HG03460 (cell line): Measurements from ENCODE around the gene KLHL18.
"Not testable (repeated sequence)": the region's sequence is repeated elsewhere in the genome, so short reads cannot be mapped to it uniquely, and the experiment has no call there.

Source experiments
- ATAC-seq: cut with Tn5 transposase; IDR thresholded peaks from one replicate; pipeline ENCODE4 v1.9.1; 2021; ENCODE audit not compliant: unreplicated experiment

KLHL18 gene

GRCh38 chr3:47273564-47273963, 9.2 kb upstream of the KLHL18 start:
- ATAC-seq, result no peak

GRCh38 chr3:47274652-47275051, 8.1 kb upstream of the KLHL18 start:
- ATAC-seq, result no peak

- no peak for ATAC-seq
These were observed 6.2 kb upstream of the KLHL18 start for GRCh38 chr3:47276558-47276957.

- ATAC-seq, result no peak
These were observed 2.2 kb upstream of the KLHL18 start for GRCh38 chr3:47280519-47280918.

GRCh38 chr3:47283193-47283537, 421 bp downstream of the KLHL18 start:
- no peak for ATAC-seq

GRCh38 chr3:47283591-47284364, 1.0 kb downstream of the KLHL18 start:
- no peak for ATAC-seq

GRCh38 chr3:47288966-47289910, 6.5 kb downstream of the KLHL18 start:
- no peak for ATAC-seq

- ATAC-seq, result no peak
These were observed 8.5 kb downstream of the KLHL18 start for GRCh38 chr3:47291158-47291753.

- ATAC-seq, result not testable (repeated sequence)
These were observed 9.1 kb downstream of the KLHL18 start for GRCh38 chr3:47291754-47292420.

- no peak for ATAC-seq
These were observed 11.1 kb downstream of the KLHL18 start for GRCh38 chr3:47293822-47294221.

GRCh38 chr3:47294392-47294791, 11.6 kb downstream of the KLHL18 start:
- no peak for ATAC-seq

GRCh38 chr3:47295322-47295721, 12.6 kb downstream of the KLHL18 start:
- no peak for ATAC-seq

GRCh38 chr3:47295976-47296375, 13.2 kb downstream of the KLHL18 start:
- no peak for ATAC-seq

GRCh38 chr3:47296562-47297302, 14.0 kb downstream of the KLHL18 start:
- no peak for ATAC-seq

- no peak for ATAC-seq
These were observed 15.7 kb downstream of the KLHL18 start for GRCh38 chr3:47298439-47298838.

- ATAC-seq, result no peak
These were observed 16.9 kb downstream of the KLHL18 start for GRCh38 chr3:47299381-47300318.

GRCh38 chr3:47301456-47301855, 18.7 kb downstream of the KLHL18 start:
- no peak for ATAC-seq

GRCh38 chr3:47306022-47306421, 23.3 kb downstream of the KLHL18 start:
- ATAC-seq, result no peak

- not testable (repeated sequence) for ATAC-seq
These were observed 26.5 kb downstream of the KLHL18 start for GRCh38 chr3:47309231-47309630.
